ENCODE results near the gene SAMD5.

The SAMD5 gene

GRCh38 chr6:147548921-147549475, 40.5 kb downstream of the SAMD5 start:
- no peak for TF ChIP-seq CTCF (IDR thresholded peaks at IDR 0.05; ENCODE audit: control insufficient read depth, insufficient read depth, low read depth, low read length, missing control alignments)
- no peak for DNase-seq (ENCODE audit: low read depth)
- H3K4me3 ChIP-seq (ENCODE audit: control insufficient read depth, low read depth, low read length): no peak overlapping the region

- H3K4me3 ChIP-seq (ENCODE audit: control insufficient read depth, low read depth, low read length): no peak overlapping the region
- DNase-seq (ENCODE audit: low read depth): no peak
- TF ChIP-seq CTCF (IDR thresholded peaks at IDR 0.05; ENCODE audit: control insufficient read depth, insufficient read depth, low read depth, low read length, missing control alignments): no peak
Measured at GRCh38 chr6:147549531-147549930, 41.0 kb downstream of the SAMD5 start.

- no peak overlapping the region for H3K4me3 ChIP-seq (ENCODE audit: control insufficient read depth, low read depth, low read length)
- no peak for DNase-seq (ENCODE audit: low read depth)
- no peak for TF ChIP-seq CTCF (IDR thresholded peaks at IDR 0.05; ENCODE audit: control insufficient read depth, insufficient read depth, low read depth, low read length, missing control alignments)
Measured at GRCh38 chr6:147551976-147552375, 43.5 kb downstream of the SAMD5 start.

GRCh38 chr6:147553099-147553498, 44.6 kb downstream of the SAMD5 start:
- DNase-seq (ENCODE audit: low read depth): no peak
- no peak overlapping the region for H3K4me3 ChIP-seq (ENCODE audit: control insufficient read depth, low read depth, low read length)
- no peak for TF ChIP-seq CTCF (IDR thresholded peaks at IDR 0.05; ENCODE audit: control insufficient read depth, insufficient read depth, low read depth, low read length, missing control alignments)

GRCh38 chr6:147554281-147554680, 45.8 kb downstream of the SAMD5 start:
- TF ChIP-seq CTCF (IDR thresholded peaks at IDR 0.05; ENCODE audit: control insufficient read depth, insufficient read depth, low read depth, low read length, missing control alignments): no peak
- DNase-seq (ENCODE audit: low read depth): no peak
- H3K4me3 ChIP-seq (ENCODE audit: control insufficient read depth, low read depth, low read length): no peak overlapping the region

- H3K4me3 ChIP-seq (ENCODE audit: control insufficient read depth, low read depth, low read length): no peak overlapping the region
- DNase-seq (ENCODE audit: low read depth): no peak
- TF ChIP-seq CTCF (IDR thresholded peaks at IDR 0.05; ENCODE audit: control insufficient read depth, insufficient read depth, low read depth, low read length, missing control alignments): no peak
Measured at GRCh38 chr6:147559006-147559405, 50.5 kb downstream of the SAMD5 start.

- no peak for TF ChIP-seq CTCF (IDR thresholded peaks at IDR 0.05; ENCODE audit: control insufficient read depth, insufficient read depth, low read depth, low read length, missing control alignments)
- DNase-seq (ENCODE audit: low read depth): no peak
- no peak overlapping the region for H3K4me3 ChIP-seq (ENCODE audit: control insufficient read depth, low read depth, low read length)
Measured at GRCh38 chr6:147560670-147561069, 52.2 kb downstream of the SAMD5 start.
